PC-3 (cell line): ENCODE data around the gene MANSC1. TPM values are rescaled to one million over a fixed set of nuclear protein-coding genes. Genes with fewer than 3 reads are reported as not detected.

Source experiments
- ATAC-seq: fragments of 200-7000 bp; cut with Tn5 transposase; 2 replicates; pipeline ENCODE4 v1.9.1; 2020; ENCODE audit warnings: mild to moderate bottlenecking, moderate library complexity
- BruUV-seq: library from RNA; stranded (reverse); fragments of 400-500 nt; replicated peaks from 2 replicates; lab custom pipeline; 2021; lab: Mats Ljungman, UMichigan
- CTCF ChIA-PET: fragments of 300-600 bp; sonication (Branson Sonifier 250); formaldehyde crosslinking; loops from one replicate; lab custom pipeline; 2022; ENCODE audit warnings: antibody characterized with exemption; lab: Charles Lee
- POLR2A ChIA-PET: fragments of 300-600 bp; sonication (Branson Sonifier 250); formaldehyde crosslinking; loops from one replicate; lab custom pipeline; 2022; ENCODE audit warnings: antibody characterized with exemption; ENCODE audit not compliant: unreplicated experiment; lab: Charles Lee
- DNase-seq: peaks from one replicate; pipeline ENCODE4 v3.0.0-alpha.2; 2015
- H2AFZ ChIP-seq: fragments of 300-600 bp; sonication (generic); 2 replicates; pipeline ENCODE4 v1.6.0; 2016; ENCODE audit warnings: antibody characterized with exemption, low read length
- H3F3A ChIP-seq: fragments of 300-600 bp; sonication (generic); one replicate; pipeline ENCODE4 v1.6.0; 2017; ENCODE audit warnings: antibody characterized with exemption, low read length, control low read depth, mild to moderate bottlenecking; ENCODE audit not compliant: unreplicated experiment
- H3K27ac ChIP-seq: fragments of 300-600 bp; sonication (generic); 2 replicates; pipeline ENCODE4 v1.5.1; 2016; ENCODE audit warnings: mild to moderate bottlenecking, low read length
- H3K27me3 ChIP-seq: fragments of 300-600 bp; sonication (generic); 2 replicates; pipeline ENCODE4 v1.6.1; 2016; ENCODE audit warnings: low read length, mixed read lengths
- H3K36me3 ChIP-seq: fragments of 300-600 bp; sonication (generic); 2 replicates; pipeline ENCODE4 v1.6.1; 2016; ENCODE audit warnings: low read depth, mixed run types, low read length, mixed read lengths
- H3K4me1 ChIP-seq: fragments of 300-600 bp; sonication (generic); 2 replicates; pipeline ENCODE4 v1.5.1; 2016; ENCODE audit warnings: low read length; ENCODE audit not compliant: insufficient read depth
- H3K4me2 ChIP-seq: fragments of 300-600 bp; sonication (generic); 2 replicates; pipeline ENCODE4 v1.6.0; 2016; ENCODE audit warnings: low read length
- H3K4me3 ChIP-seq: fragments of 300-600 bp; sonication (generic); 2 replicates; pipeline ENCODE4 v1.5.1; 2016; ENCODE audit warnings: mild to moderate bottlenecking, low read length, mixed read lengths
- H3K79me2 ChIP-seq: fragments of 300-600 bp; sonication (generic); 2 replicates; pipeline ENCODE4 v1.6.1; 2017; ENCODE audit warnings: low read length, mixed read lengths
- H3K9ac ChIP-seq: fragments of 300-600 bp; sonication (generic); 2 replicates; pipeline ENCODE4 v1.6.0; 2016; ENCODE audit warnings: mild to moderate bottlenecking, low read length
- H3K9me2 ChIP-seq: fragments of 300-600 bp; sonication (generic); replicated peaks from 2 replicates; pipeline ENCODE4 v1.6.1; 2016; ENCODE audit warnings: mixed run types, low read length, mixed read lengths
- H3K9me3 ChIP-seq: fragments of 300-600 bp; sonication (generic); 2 replicates; pipeline ENCODE4 v1.6.1; 2016; ENCODE audit warnings: low read length, mixed read lengths
- H4K20me1 ChIP-seq: fragments of 300-600 bp; sonication (generic); 2 replicates; pipeline ENCODE4 v1.6.1; 2016; ENCODE audit warnings: low read length, mixed read lengths
- EZH2 ChIP-seq: fragments of 300-600 bp; sonication (generic); IDR thresholded peaks from one replicate; pipeline ENCODE4 v1.6.1; 2017; ENCODE audit warnings: antibody characterized with exemption, mild to moderate bottlenecking, low read length; ENCODE audit not compliant: unreplicated experiment
- EZH2phosphoT487 ChIP-seq: fragments of 300-600 bp; sonication (generic); IDR thresholded peaks from 2 replicates; pipeline ENCODE4 v1.6.1; 2018; ENCODE audit warnings: mild to moderate bottlenecking, antibody characterized with exemption, low read length, borderline replicate concordance
- intact Hi-C: fragments of 100-400 bp; cut with micrococcal nuclease; formaldehyde crosslinking; loops from 2 replicates; pipeline ENCODE4 v1.9.0; 2023
- total RNA-seq: library from RNA; depleted of rRNA; stranded (reverse); fragments of >200 nt; gene quantifications from 2 replicates; pipeline ENCODE4 v1.2.3, GENCODE V29; 2014
- TF ChIP-seq, protein P1 (sequence below): fragments of 300-600 bp; sonication (generic); conservative IDR thresholded peaks from 2 replicates; pipeline ENCODE4 v1.5.1; 2017; ENCODE audit warnings: antibody characterized with exemption, low read depth, mild to moderate bottlenecking, low read length

The MANSC1 gene
- total RNA-seq, 1 experiment from 2014 or later: 2.8 TPM

DNA sequence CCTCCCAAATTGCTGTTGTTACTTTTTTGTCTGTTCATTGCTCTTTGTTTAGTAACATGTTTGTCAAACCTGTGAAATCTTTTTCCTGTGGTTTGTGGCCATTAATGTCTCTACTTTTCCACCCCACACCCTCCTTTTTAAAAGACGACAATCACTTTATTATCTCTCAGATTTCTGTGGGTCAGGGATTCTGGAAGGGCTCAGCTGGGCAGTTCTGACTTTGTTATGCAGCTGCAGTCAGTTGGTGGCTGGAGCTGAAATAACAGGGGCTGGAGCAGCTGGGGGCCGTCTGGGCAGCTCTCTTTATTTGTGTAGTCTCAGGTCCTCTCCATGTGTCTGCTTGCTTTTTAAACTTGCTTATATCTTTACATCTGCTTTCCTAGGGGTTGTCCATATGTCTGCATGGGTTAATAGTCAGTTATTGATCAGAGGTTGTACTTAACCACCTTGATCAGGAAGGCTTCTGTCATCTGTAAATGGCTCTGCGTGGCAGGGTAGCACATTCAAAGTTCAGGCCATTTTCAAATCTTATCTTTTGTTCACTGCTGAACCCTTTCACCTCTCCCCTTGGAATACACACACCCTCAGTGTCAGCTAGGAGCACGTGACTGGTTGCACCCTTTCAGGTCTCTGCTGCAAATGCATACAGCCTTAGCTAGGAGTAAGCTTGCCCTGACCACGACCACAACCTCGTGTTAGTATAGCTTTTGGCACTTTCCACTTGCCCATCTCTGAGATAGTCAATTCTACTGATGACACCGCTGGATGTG lies 34.7 kb upstream of the MANSC1 start:
- no peak overlapping the region for H2AFZ ChIP-seq
- peaks cover 11% of the 10 kb centered on the region for H3K4me1 ChIP-seq
- no peak overlapping the region for H3K4me3 ChIP-seq
- BruUV-seq: no TSS peak
- no peaks in the 10 kb centered on the region for H3F3A ChIP-seq
- DNase-seq (no peak), ATAC-seq (no peak)
- ChIA-PET POLR2A (no interaction called here), CTCF (interaction anchor here (0.7 kb wide), 1 partner anchor 299 kb away, joined by 3 read pairs; no protein-coding TSS in a partner anchor)
- no peaks in the 10 kb centered on the region for H3K9me2 ChIP-seq
- no peaks in the 10 kb centered on the region for H3K79me2 ChIP-seq
- no peaks in the 10 kb centered on the region for H3K27me3 ChIP-seq
- TF ChIP-seq EZH2 (no peak), EZH2phosphoT487 (no peak)
- TF ChIP-seq, protein P1, sequence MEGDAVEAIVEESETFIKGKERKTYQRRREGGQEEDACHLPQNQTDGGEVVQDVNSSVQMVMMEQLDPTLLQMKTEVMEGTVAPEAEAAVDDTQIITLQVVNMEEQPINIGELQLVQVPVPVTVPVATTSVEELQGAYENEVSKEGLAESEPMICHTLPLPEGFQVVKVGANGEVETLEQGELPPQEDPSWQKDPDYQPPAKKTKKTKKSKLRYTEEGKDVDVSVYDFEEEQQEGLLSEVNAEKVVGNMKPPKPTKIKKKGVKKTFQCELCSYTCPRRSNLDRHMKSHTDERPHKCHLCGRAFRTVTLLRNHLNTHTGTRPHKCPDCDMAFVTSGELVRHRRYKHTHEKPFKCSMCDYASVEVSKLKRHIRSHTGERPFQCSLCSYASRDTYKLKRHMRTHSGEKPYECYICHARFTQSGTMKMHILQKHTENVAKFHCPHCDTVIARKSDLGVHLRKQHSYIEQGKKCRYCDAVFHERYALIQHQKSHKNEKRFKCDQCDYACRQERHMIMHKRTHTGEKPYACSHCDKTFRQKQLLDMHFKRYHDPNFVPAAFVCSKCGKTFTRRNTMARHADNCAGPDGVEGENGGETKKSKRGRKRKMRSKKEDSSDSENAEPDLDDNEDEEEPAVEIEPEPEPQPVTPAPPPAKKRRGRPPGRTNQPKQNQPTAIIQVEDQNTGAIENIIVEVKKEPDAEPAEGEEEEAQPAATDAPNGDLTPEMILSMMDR: no peak
- no peaks in the 10 kb centered on the region for H4K20me1 ChIP-seq
- no peak overlapping the region for H3K4me2 ChIP-seq
- no peaks in the 10 kb centered on the region for H3K36me3 ChIP-seq
- no peak overlapping the region for H3K9ac ChIP-seq
- intact Hi-C loops: loop anchor here (10.0 kb wide), 1 partner anchor 50 kb away; no protein-coding TSS in a partner anchor
- no peak overlapping the region for H3K27ac ChIP-seq
- H3K9me3 ChIP-seq: no peaks in the 10 kb centered on the region

DNA sequence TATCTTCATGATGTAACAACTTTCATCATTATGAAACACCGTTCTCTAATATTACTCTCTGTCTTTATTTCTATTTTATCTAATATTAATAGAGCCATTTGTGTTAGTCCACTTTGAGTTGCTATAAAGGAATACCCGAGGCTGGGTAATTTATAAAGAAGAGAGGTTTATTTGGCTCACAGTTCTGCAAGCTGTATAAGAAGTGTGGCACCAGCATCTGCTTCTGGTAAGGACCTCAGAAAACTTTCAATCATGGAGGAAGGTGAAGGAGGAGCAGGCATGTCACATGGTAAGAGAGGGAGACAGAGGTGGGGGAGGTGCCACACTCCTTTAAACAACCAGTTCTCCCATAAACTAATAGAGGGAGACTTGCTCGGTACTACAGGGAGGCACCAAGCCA lies 31.9 kb upstream of the MANSC1 start:
- intact Hi-C loops: loop anchor here (10.0 kb wide), 1 partner anchor 53 kb away; no protein-coding TSS in a partner anchor
- 0 out of 2 replicates have a peak, but pooled peaks cover under 1% of the 10 kb centered on the region for H3K4me1 ChIP-seq
- H3K9me3 ChIP-seq: no peaks in the 10 kb centered on the region
- H3K79me2 ChIP-seq: no peaks in the 10 kb centered on the region
- no peak overlapping the region for H3K4me2 ChIP-seq
- no peak overlapping the region for H2AFZ ChIP-seq
- H3K9ac ChIP-seq: no peak overlapping the region
- no peaks in the 10 kb centered on the region for H3K36me3 ChIP-seq
- ATAC-seq (no peak), DNase-seq (no peak)
- H3K9me2 ChIP-seq: no peaks in the 10 kb centered on the region
- no peaks in the 10 kb centered on the region for H4K20me1 ChIP-seq
- no TSS peak for BruUV-seq
- H3F3A ChIP-seq: no peaks in the 10 kb centered on the region
- ChIA-PET POLR2A (no interaction called here), CTCF (no interaction called here)
- TF ChIP-seq EZH2 (no peak), EZH2phosphoT487 (no peak)
- TF ChIP-seq, protein P1: no peak
- no peak overlapping the region for H3K27ac ChIP-seq
- H3K27me3 ChIP-seq: no peaks in the 10 kb centered on the region
- H3K4me3 ChIP-seq: no peak overlapping the region
